Suprapubic skin (tissue), 3 donors: ENCODE measurements around the gene CCDC201.

ENCODE experiments used
- POLR2A ChIP-seq, 2 donors: fragments of 450-650 bp; IDR thresholded peaks; one replicate each; pipeline ENCODE4 v1.6.1; 2017; ENCODE audit warnings: antibody characterized with exemption in 2 of 2, mild to moderate bottlenecking in 2 of 2, moderate library complexity in 2 of 2
- TF ChIP-seq, protein P1 (sequence below), 2 donors: fragments of 200-600 bp in 1 of 2; fragments of 450-650 bp in 1 of 2; sonication (generic) in 1 of 2; IDR thresholded peaks; one replicate each; pipeline ENCODE4 v1.5.1; 2016 to 2019; ENCODE audit warnings: antibody characterized with exemption in 2 of 2, mild to moderate bottlenecking in 1 of 2, moderate library complexity in 1 of 2

DNA sequence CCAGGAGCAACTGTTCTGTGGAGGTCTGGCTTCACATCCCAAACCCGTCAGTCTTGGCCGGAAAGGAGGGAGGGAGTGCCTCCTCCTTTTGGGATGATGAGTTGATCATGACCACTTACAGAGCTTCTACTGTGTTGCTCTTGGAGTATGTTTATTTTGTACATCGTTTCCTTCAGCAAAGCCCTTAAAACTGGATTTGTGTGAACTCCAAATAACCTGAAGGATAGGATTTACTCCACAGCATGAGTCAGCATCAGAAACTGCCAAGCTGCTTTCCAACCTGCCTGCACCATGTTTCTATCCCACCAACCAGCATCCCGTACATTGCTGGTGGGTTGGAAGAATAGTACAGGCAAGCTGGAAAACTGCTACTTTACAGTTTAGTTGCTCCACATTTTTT lies 3.5 kb downstream of the CCDC201 start:
- TF ChIP-seq, protein P1, sequence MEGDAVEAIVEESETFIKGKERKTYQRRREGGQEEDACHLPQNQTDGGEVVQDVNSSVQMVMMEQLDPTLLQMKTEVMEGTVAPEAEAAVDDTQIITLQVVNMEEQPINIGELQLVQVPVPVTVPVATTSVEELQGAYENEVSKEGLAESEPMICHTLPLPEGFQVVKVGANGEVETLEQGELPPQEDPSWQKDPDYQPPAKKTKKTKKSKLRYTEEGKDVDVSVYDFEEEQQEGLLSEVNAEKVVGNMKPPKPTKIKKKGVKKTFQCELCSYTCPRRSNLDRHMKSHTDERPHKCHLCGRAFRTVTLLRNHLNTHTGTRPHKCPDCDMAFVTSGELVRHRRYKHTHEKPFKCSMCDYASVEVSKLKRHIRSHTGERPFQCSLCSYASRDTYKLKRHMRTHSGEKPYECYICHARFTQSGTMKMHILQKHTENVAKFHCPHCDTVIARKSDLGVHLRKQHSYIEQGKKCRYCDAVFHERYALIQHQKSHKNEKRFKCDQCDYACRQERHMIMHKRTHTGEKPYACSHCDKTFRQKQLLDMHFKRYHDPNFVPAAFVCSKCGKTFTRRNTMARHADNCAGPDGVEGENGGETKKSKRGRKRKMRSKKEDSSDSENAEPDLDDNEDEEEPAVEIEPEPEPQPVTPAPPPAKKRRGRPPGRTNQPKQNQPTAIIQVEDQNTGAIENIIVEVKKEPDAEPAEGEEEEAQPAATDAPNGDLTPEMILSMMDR (IDR thresholded peaks at IDR 0.05) = no peak
- no peak for TF ChIP-seq POLR2A (IDR thresholded peaks at IDR 0.05)
